GM18907 (cell line): ENCODE data around the gene SPOPL.

Experiments
- ATAC-seq: cut with Tn5 transposase; IDR thresholded peaks from one replicate; pipeline ENCODE4 v1.9.1; 2021; ENCODE audit warnings: mild to moderate bottlenecking, moderate library complexity; ENCODE audit not compliant: unreplicated experiment

Gene SPOPL

GRCh38 chr2:138596403-138596802 lies 94.8 kb downstream of the SPOPL start:
- no peak for ATAC-seq

- no peak for ATAC-seq
These were observed 99.3 kb downstream of the SPOPL start for GRCh38 chr2:138600732-138601457.

- no peak for ATAC-seq
These were observed 100.0 kb downstream of the SPOPL start for GRCh38 chr2:138601458-138602165.

- ATAC-seq = no peak
These were observed 100.5 kb downstream of the SPOPL start for GRCh38 chr2:138602166-138602460.

- no peak for ATAC-seq
These were observed 106.2 kb downstream of the SPOPL start for GRCh38 chr2:138607746-138608145.

- no peak for ATAC-seq
These were observed 107.9 kb downstream of the SPOPL start for GRCh38 chr2:138609446-138609845.

- ATAC-seq = no peak
These were observed 108.8 kb downstream of the SPOPL start for GRCh38 chr2:138610201-138610953.

- ATAC-seq = no peak
These were observed 113.7 kb downstream of the SPOPL start for GRCh38 chr2:138615257-138615656.

- ATAC-seq = no peak
These were observed 115.5 kb downstream of the SPOPL start for GRCh38 chr2:138617026-138617425.

GRCh38 chr2:138618971-138619370 lies 117.4 kb downstream of the SPOPL start:
- ATAC-seq = no peak

GRCh38 chr2:138620431-138620830 lies 118.9 kb downstream of the SPOPL start:
- no peak for ATAC-seq

- no peak for ATAC-seq
These were observed 119.6 kb downstream of the SPOPL start for GRCh38 chr2:138621139-138621538.

- no peak for ATAC-seq
These were observed 121.0 kb downstream of the SPOPL start for GRCh38 chr2:138622613-138623012.
